NK-92 (cell line): Measurements from ENCODE around the gene OR56B4.
"Not testable (repeated sequence)": the region's sequence is repeated elsewhere in the genome, so short reads cannot be mapped to it uniquely, and the experiment has no call there.

Experiments
- DNase-seq: peaks from one replicate; lab custom pipeline; 2025; ENCODE audit not compliant: unreplicated experiment; lab: John Stamatoyannopoulos, UW

OR56B4 gene

GRCh38 chr11:6107384-6107783, at the start of gene OR56B4:
Gene OR56B4, plus strand, starts transcription at chr11:6107684. Its CDS starts 95 bp downstream, at chr11:6107779.
- DNase-seq: not testable (repeated sequence)

- DNase-seq: no peak
These were observed 46.0 kb upstream of the OR56B4 start for GRCh38 chr11:6061475-6061874.

- no peak for DNase-seq
These were observed 44.7 kb upstream of the OR56B4 start for GRCh38 chr11:6062691-6063358.

GRCh38 chr11:6067502-6067901, 40.0 kb upstream of the OR56B4 start:
- no peak for DNase-seq

- not testable (repeated sequence) for DNase-seq
These were observed 31.0 kb upstream of the OR56B4 start for GRCh38 chr11:6076443-6076842.

- no peak for DNase-seq
These were observed 29.8 kb upstream of the OR56B4 start for GRCh38 chr11:6077723-6078122.

- no peak for DNase-seq
These were observed 28.0 kb upstream of the OR56B4 start for GRCh38 chr11:6079463-6079862.

- no peak for DNase-seq
These were observed 24.4 kb upstream of the OR56B4 start for GRCh38 chr11:6083129-6083528.

- no peak for DNase-seq
These were observed 22.9 kb upstream of the OR56B4 start for GRCh38 chr11:6084587-6084986.

- DNase-seq: no peak
These were observed 13.3 kb upstream of the OR56B4 start for GRCh38 chr11:6094186-6094585.

GRCh38 chr11:6095798-6096197, 11.7 kb upstream of the OR56B4 start:
- no peak for DNase-seq

GRCh38 chr11:6096417-6096816, 11.1 kb upstream of the OR56B4 start:
- DNase-seq: no peak

- DNase-seq: no peak
These were observed 7.9 kb upstream of the OR56B4 start for GRCh38 chr11:6099577-6099976.

GRCh38 chr11:6110011-6110410, 2.5 kb downstream of the OR56B4 start:
- no peak for DNase-seq

GRCh38 chr11:6111673-6112072, 4.2 kb downstream of the OR56B4 start:
- no peak for DNase-seq

GRCh38 chr11:6116638-6117037, 9.2 kb downstream of the OR56B4 start:
- no peak for DNase-seq

GRCh38 chr11:6124245-6124644, 16.8 kb downstream of the OR56B4 start:
- no peak for DNase-seq

GRCh38 chr11:6127881-6128280, 20.4 kb downstream of the OR56B4 start:
- DNase-seq: no peak

GRCh38 chr11:6129011-6129410, 21.5 kb downstream of the OR56B4 start:
- no peak for DNase-seq

- no peak for DNase-seq
These were observed 22.2 kb downstream of the OR56B4 start for GRCh38 chr11:6129635-6130034.

- DNase-seq: no peak
These were observed 24.9 kb downstream of the OR56B4 start for GRCh38 chr11:6132431-6132830.

GRCh38 chr11:6135936-6136335, 28.5 kb downstream of the OR56B4 start:
- not testable (repeated sequence) for DNase-seq

GRCh38 chr11:6142936-6143335, 35.5 kb downstream of the OR56B4 start:
- DNase-seq: no peak
